Right cardiac atrium (tissue), 5 donors: ENCODE results near the gene GAGE13. TPM values are rescaled to one million over a fixed set of nuclear protein-coding genes. Genes with fewer than 3 reads are reported as not detected.
"Not testable (repeated sequence)": the region's sequence is repeated elsewhere in the genome, so short reads cannot be mapped to it uniquely, and the experiment has no call there.

ENCODE experiments used
- ATAC-seq, 2 donors: fragments of 200-7000 bp; cut with Tn5 transposase; one replicate each; pipeline versions ENCODE4 v1.8.0 to v1.9.1; 2020; ENCODE audit warnings: moderate library complexity in 2 of 2, mild to moderate bottlenecking in 1 of 2
- DNase-seq, 3 donors: peaks; one replicate each; pipeline ENCODE4 v3.0.0-alpha.2; 2020
- H3K27ac ChIP-seq: one replicate; pipeline ENCODE4 v1.5.1; 2013; ENCODE audit warnings: mild to moderate bottlenecking, low read length, control low read depth, moderate library complexity
- H3K27me3 ChIP-seq: one replicate; pipeline ENCODE4 v1.6.1; 2013; ENCODE audit not compliant: control insufficient read depth, insufficient read depth
- H3K4me1 ChIP-seq: one replicate; pipeline ENCODE4 v1.6.1; 2013; ENCODE audit warnings: low read length; ENCODE audit not compliant: control insufficient read depth, insufficient read depth
- H3K4me3 ChIP-seq: one replicate; pipeline ENCODE4 v1.5.1; 2013; ENCODE audit warnings: low read length, control low read depth
- H3K9me3 ChIP-seq: one replicate; pipeline ENCODE4 v1.6.1; 2013; ENCODE audit warnings: low read length; ENCODE audit not compliant: control insufficient read depth
- WGBS: extraction: QIAGEN DNeasy Blood & Tissue Kit; methylation state at CpG from one replicate; pipeline ENCODE4 v1.1.7; 2013; 5-methylcytosine and 5-hydroxymethylcytosine counted together
- intact Hi-C, 4 donors: fragments of 100-400 bp; cut with DNase I; formaldehyde crosslinking; loops; one replicate each; pipeline versions ENCODE4 v1.11.0 to v1.14.0; 2022 to 2023
- long read RNA-seq, 4 donors: library from polyadenylated mRNA; unstranded; transcript quantifications; one replicate each; pipeline ENCODE4 v2.0.0, GENCODE V29; 2020 to 2021
- polyA plus RNA-seq: library from polyadenylated mRNA; stranded (reverse); fragments of 200-250 nt; gene quantifications from one replicate; pipeline ENCODE4 v1.2.3, GENCODE V29; 2013
- total RNA-seq, 4 donors: library from RNA; stranded (reverse); fragmentation: NEBNext Ultra II Directional; extraction: Animal tissue kit (Norgen Biotek cat#: 25700); gene quantifications; one replicate each; pipeline ENCODE4 v1.2.1, GENCODE V29; 2021
- donor health status: healthy with polysubstance abuse.
- donor health status: DM: no; HTN: yes; CAD: no.
- donor health status: DM: no; HTN: no; CAD: no.
- donor health status: DM: no; HTN: yes; CAD: no; lungs with severe emphysema.
- donor health status: DM: yes; HTN: yes; CAD: no.

Gene GAGE13, protein sequence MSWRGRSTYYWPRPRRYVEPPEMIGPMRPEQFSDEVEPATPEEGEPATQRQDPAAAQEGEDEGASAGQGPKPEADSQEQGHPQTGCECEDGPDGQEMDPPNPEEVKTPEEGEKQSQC
- not detected for total RNA-seq
- not detected for polyA plus RNA-seq
- long read RNA-seq, donor 1, result 0 reads
- long read RNA-seq, donor 2, result 0 reads
- long read RNA-seq, donor 3, result 0 reads
- long read RNA-seq, donor 4, result 0 reads

DNA sequence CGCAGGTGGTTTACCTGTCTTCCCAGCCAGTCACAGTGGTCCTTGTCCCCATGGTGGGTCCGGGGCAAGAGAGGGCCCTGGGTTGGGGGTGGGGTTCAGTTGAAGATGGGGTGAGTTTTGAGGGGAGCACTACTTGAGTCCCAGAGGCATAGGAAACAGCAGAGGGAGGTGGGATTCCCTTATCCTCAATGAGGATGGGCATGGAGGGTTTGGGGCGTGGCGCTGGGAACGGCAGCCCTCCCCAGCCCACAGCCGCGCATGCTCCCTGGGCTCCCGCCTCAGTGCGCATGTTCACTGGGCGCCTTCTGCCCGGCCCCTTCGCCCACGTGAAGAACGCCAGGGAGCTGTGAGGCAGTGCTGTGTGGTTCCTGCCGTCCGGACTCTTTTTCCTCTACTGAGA, at the start of gene GAGE13:
Gene GAGE13, plus strand, starts transcription at position 301 of the 400 bp plus-strand sequence. CDS start 1,156 bp downstream, outside the sequence.
- not testable (repeated sequence) for ATAC-seq

GRCh38 chrX:49282647-49283011, 48.8 kb upstream of the GAGE13 start:
- Histone ChIP-seq H3K9me3 (no peaks in the 10 kb centered on the region), H3K27ac (no peak overlapping the region), H3K27me3 (no peaks in the 10 kb centered on the region), H3K4me1 (no peaks in the 10 kb centered on the region), H3K4me3 (no peak overlapping the region)
- WGBS, result 31% methylated on average over 11 of the region's 11 CpGs
- DNase-seq (peak in 2 of 3 donors; percentile 31 to 62), ATAC-seq (peak; percentile 84 to 87)
- intact Hi-C loops, result no loop called here

More for the DNA sequence above, at the start of gene GAGE13:
- no CpG with 5 or more reads among the region's 16 CpGs for WGBS
- intact Hi-C loops, DNase-seq, H3K4me3 ChIP-seq, H3K27me3 ChIP-seq, H3K27ac ChIP-seq, H3K9me3 ChIP-seq, H3K4me1 ChIP-seq: not testable (repeated sequence)

DNA sequence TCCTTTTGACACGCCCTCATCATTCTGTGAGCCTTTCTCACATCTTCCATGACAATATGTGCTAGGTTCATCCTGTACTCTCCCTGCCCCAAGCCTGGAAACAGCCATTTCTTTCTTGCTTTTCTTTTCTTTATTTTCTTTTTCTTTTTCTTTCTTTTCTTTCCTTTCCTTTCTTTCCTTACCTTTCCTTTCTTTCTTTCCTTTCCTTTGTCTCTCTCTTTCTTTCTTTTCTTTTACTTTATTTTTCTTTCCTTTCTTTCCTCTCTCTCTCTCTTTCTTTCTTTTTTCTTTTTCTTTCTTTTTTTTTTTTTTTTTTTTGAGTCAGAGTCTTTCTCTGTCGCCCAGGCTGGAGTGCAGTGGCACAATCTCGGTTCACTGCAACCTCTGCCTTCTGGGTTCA, 47.2 kb upstream of the GAGE13 start:
- Histone ChIP-seq H3K27ac (no peak overlapping the region), H3K9me3 (no peaks in the 10 kb centered on the region), H3K27me3 (no peaks in the 10 kb centered on the region), H3K4me1 (no peaks in the 10 kb centered on the region), H3K4me3 (no peak overlapping the region)
- DNase-seq (no peak), ATAC-seq (no peak)
- intact Hi-C loops, result no loop called here
- 92% methylated on average over 3 of the region's 3 CpGs for WGBS

- DNase-seq (no peak), ATAC-seq (no peak)
- H3K27me3 ChIP-seq, result no peaks in the 10 kb centered on the region
- no peaks in the 10 kb centered on the region for H3K9me3 ChIP-seq
- no peak overlapping the region for H3K27ac ChIP-seq
- WGBS, result 98% methylated on average over 18 of the region's 18 CpGs
- H3K4me1 ChIP-seq, result no peaks in the 10 kb centered on the region
- no peak overlapping the region for H3K4me3 ChIP-seq
- intact Hi-C loops, result no loop called here
Measured at GRCh38 chrX:49286136-49286535, 45.2 kb upstream of the GAGE13 start.

DNA sequence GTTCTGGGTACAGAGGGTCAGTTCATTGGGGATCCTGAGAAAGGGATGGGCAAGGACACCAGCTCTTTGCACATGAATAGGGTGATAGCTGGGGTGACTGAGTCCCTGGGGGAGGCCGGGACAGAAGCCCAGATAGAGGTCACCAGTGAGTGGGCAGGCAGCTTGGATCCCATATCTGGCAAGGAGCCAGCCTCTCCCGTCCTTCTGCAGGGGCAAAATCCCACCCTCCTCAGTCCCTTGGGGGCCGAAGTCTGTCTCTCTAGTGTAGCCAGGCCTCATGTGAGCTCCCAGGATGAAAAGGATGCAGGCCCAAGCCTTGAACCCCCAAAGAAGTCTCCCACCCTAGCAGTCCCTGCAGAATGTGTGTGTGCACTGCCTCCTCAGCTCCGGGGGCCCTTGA, 44.8 kb upstream of the GAGE13 start:
- no peak for DNase-seq
- no peak for ATAC-seq
- intact Hi-C loops, result no loop called here
- Histone ChIP-seq H3K4me3 (no peak overlapping the region), H3K27ac (no peak overlapping the region), H3K9me3 (no peaks in the 10 kb centered on the region), H3K4me1 (no peaks in the 10 kb centered on the region), H3K27me3 (no peaks in the 10 kb centered on the region)
- 66% methylated on average over 4 of the region's 4 CpGs for WGBS

DNA sequence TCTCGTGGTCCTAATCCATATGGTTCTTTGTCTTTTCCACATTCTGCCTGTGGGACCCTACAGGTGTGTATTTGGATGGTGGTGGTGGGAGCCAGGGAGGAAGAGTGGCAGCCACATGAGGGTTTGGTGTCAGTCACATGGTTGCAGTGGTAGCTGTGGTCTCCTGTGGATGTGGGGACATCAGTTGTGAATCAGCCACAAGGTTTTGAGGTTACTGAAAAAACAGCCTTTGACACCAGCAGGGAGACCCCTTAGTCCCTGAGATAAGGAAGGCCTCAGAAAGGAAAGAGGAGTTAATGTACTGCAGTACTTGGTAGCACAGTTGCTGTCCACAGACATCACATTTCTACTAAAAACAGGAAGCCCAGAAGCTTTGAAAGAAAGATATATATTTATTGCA, 43.7 kb upstream of the GAGE13 start:
- intact Hi-C loops, result no loop called here
- Histone ChIP-seq H3K4me3 (no peak overlapping the region), H3K4me1 (no peaks in the 10 kb centered on the region), H3K27ac (no peak overlapping the region), H3K27me3 (no peaks in the 10 kb centered on the region), H3K9me3 (no peaks in the 10 kb centered on the region)
- 100% methylated on average over 1 of the region's 1 CpG for WGBS
- ATAC-seq (no peak), DNase-seq (no peak)

DNA sequence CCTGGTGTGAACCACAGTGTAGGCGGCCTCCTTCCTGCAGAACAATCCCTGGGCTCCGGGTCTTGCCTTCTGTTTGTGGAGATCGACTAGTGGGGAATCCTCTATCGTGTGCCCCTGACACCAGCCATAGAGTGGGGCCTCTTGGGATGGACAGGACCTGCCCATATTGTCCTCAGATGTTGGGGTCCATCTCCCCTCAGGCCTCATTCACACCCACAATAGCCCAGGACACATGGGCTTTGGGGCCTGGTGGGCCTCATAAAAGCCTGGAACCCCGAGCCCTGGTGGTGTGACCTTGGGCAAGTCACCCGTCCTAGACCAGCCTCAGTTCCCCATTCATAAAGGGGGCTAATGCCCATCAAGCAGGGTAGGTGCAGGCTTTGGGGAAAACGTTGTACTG, 41.2 kb upstream of the GAGE13 start:
- DNase-seq, result no peak
- intact Hi-C loops, result no loop called here
- Histone ChIP-seq H3K9me3 (no peaks in the 10 kb centered on the region), H3K4me1 (no peaks in the 10 kb centered on the region), H3K27ac (no peak overlapping the region), H3K27me3 (no peaks in the 10 kb centered on the region), H3K4me3 (no peak overlapping the region)
- 72% methylated on average over 7 of the region's 7 CpGs for WGBS
- ATAC-seq, result no peak

DNA sequence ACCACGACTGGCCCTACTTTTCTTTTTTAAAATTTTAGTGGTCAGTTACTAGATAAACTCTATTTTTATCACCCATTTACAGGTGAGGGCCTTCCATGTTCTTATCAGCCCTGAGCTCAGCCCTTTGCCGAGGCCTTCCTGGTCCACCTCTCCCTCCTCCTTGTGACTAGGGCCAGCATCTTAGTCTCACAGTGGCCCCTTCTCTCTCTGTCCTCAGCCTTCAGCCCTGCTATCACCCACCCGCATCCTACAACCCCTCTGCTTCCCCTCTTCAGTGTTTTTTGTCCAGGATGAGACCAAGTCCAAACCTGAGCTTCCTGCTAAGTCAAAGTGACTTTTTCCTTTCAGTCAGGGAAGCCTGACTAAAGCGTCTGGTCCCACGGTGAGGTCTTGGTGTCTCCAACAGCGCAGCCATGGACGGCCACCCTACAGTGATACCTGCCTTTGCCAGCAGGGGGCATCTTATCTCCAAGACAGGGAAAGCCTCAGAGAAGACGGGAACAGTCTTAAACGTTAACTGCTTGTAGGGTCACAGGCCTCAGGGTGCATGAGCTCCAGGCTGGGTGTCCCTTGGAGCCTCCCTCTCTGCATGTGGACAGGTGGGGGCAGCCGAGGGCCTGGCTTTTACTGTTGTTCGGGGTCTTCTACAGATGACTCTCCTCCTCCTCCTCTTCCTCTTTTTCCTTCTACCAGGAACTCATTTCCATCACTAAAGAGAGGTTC, 39.6 kb upstream of the GAGE13 start:
- WGBS, result 17% methylated on average over 11 of the region's 11 CpGs
- intact Hi-C loops, result no loop called here
- DNase-seq, result peak; percentile 54 to 80 (median 79)
- ATAC-seq, result peak; percentile 78 to 81
- no peaks in the 10 kb centered on the region for H3K4me1 ChIP-seq
- no peak overlapping the region for H3K4me3 ChIP-seq
- H3K27me3 ChIP-seq, result no peaks in the 10 kb centered on the region
- H3K9me3 ChIP-seq, result no peaks in the 10 kb centered on the region
- no peak overlapping the region for H3K27ac ChIP-seq

GRCh38 chrX:49292400-49293362, 38.7 kb upstream of the GAGE13 start:
- intact Hi-C loops, result no loop called here
- 67% methylated on average over 17 of the region's 17 CpGs for WGBS
- no peaks in the 10 kb centered on the region for H3K9me3 ChIP-seq
- DNase-seq, result peak in 1 of 3 donors; percentile 56
- H3K27me3 ChIP-seq, result no peaks in the 10 kb centered on the region
- no peak for ATAC-seq
- H3K27ac ChIP-seq, result no peak overlapping the region
- no peak overlapping the region for H3K4me3 ChIP-seq
- H3K4me1 ChIP-seq, result no peaks in the 10 kb centered on the region

GRCh38 chrX:49299293-49299692, 32.1 kb upstream of the GAGE13 start:
- H3K27ac ChIP-seq, DNase-seq, ATAC-seq, H3K27me3 ChIP-seq, intact Hi-C loops, H3K9me3 ChIP-seq, H3K4me3 ChIP-seq, H3K4me1 ChIP-seq: not testable (repeated sequence)
- WGBS, result 86% methylated on average over 5 of the region's 5 CpGs

- H3K9me3 ChIP-seq, result no peaks in the 10 kb centered on the region
- H3K27ac ChIP-seq, result no peak overlapping the region
- intact Hi-C loops, result no loop called here
- no peak for ATAC-seq
- no peaks in the 10 kb centered on the region for H3K4me1 ChIP-seq
- no peak overlapping the region for H3K4me3 ChIP-seq
- DNase-seq, result no peak
- H3K27me3 ChIP-seq, result no peaks in the 10 kb centered on the region
- 82% methylated on average over 1 of the region's 1 CpG for WGBS
Measured at GRCh38 chrX:49300703-49301102, 30.7 kb upstream of the GAGE13 start.
